ENCODE results near the gene C5orf24. TPM values are rescaled to one million over a fixed set of nuclear protein-coding genes. Genes with fewer than 3 reads are reported as not detected.
"Not testable (repeated sequence)": the region's sequence is repeated elsewhere in the genome, so short reads cannot be mapped to it uniquely, and the experiment has no call there.

Gene C5orf24
- polyA plus RNA-seq, 1 donor, result 70.3 TPM

GRCh38 chr5:134857401-134857800 is 11.6 kb downstream of the C5orf24 start:
- DNase-seq (ENCODE audit: low read depth), result no peak

- DNase-seq (ENCODE audit: low read depth), result no peak
Measured at GRCh38 chr5:134864707-134865106, 18.9 kb downstream of the C5orf24 start.

- DNase-seq (ENCODE audit: low read depth), result no peak
Measured at GRCh38 chr5:134873494-134873893, 27.7 kb downstream of the C5orf24 start.

- peak; percentile 78 for DNase-seq (ENCODE audit: low read depth)
Measured at GRCh38 chr5:134873987-134874830, 28.4 kb downstream of the C5orf24 start, which contains the start of gene TXNDC15. TSS of gene TXNDC15 (plus strand) at chr5:134874371. CDS start at chr5:134874428, 57 bp downstream.

- DNase-seq (ENCODE audit: low read depth), result peak; percentile 83
Measured at GRCh38 chr5:134874831-134875655, 29.3 kb downstream of the C5orf24 start.

- no peak for DNase-seq (ENCODE audit: low read depth)
Measured at GRCh38 chr5:134877159-134877558, 31.4 kb downstream of the C5orf24 start.

- no peak for DNase-seq (ENCODE audit: low read depth)
Measured at GRCh38 chr5:134878403-134878802, 32.6 kb downstream of the C5orf24 start.

GRCh38 chr5:134879456-134879855 is 33.7 kb downstream of the C5orf24 start:
- no peak for DNase-seq (ENCODE audit: low read depth)

- not testable (repeated sequence) for DNase-seq (ENCODE audit: low read depth)
Measured at GRCh38 chr5:134880937-134881336, 35.2 kb downstream of the C5orf24 start.

- DNase-seq (ENCODE audit: low read depth), result not testable (repeated sequence)
Measured at GRCh38 chr5:134881711-134882110, 35.9 kb downstream of the C5orf24 start.

GRCh38 chr5:134887593-134888159 is 41.9 kb downstream of the C5orf24 start:
- DNase-seq (ENCODE audit: low read depth), result no peak

- DNase-seq (ENCODE audit: low read depth), result no peak
Measured at GRCh38 chr5:134889335-134889734, 43.6 kb downstream of the C5orf24 start.

GRCh38 chr5:134891473-134891872 is 45.7 kb downstream of the C5orf24 start:
- no peak for DNase-seq (ENCODE audit: low read depth)

GRCh38 chr5:134892282-134892681 is 46.5 kb downstream of the C5orf24 start:
- no peak for DNase-seq (ENCODE audit: low read depth)

- DNase-seq (ENCODE audit: low read depth), result no peak
Measured at GRCh38 chr5:134892926-134893325, 47.2 kb downstream of the C5orf24 start.

- no peak for DNase-seq (ENCODE audit: low read depth)
Measured at GRCh38 chr5:134893748-134894505, 48.2 kb downstream of the C5orf24 start.

- no peak for DNase-seq (ENCODE audit: low read depth)
Measured at GRCh38 chr5:134902071-134902801, 56.5 kb downstream of the C5orf24 start.

GRCh38 chr5:134904610-134905245 is 59.0 kb downstream of the C5orf24 start, which contains the start of gene PCBD2:
TSS of gene PCBD2 (plus strand) at chr5:134905131. CDS start at chr5:134905140, 9 bp downstream.
- peak; percentile 75 for DNase-seq (ENCODE audit: low read depth)

- DNase-seq (ENCODE audit: low read depth), result peak; percentile 72
Measured at GRCh38 chr5:134905246-134905996, 59.7 kb downstream of the C5orf24 start.

Data from forelimb muscle (tissue), 1 donor.